Liver (tissue), 9 donors: ENCODE results near the gene CFP. TPM values are rescaled to one million over a fixed set of nuclear protein-coding genes. Genes with fewer than 3 reads are reported as not detected.

Experiments
- DNase-seq: peaks from one replicate; pipeline ENCODE4 v3.0.0-alpha.2; 2017; ENCODE audit warnings: low spot score
- H3K27ac ChIP-seq, 2 donors: one replicate each; pipeline ENCODE4 v1.7.0; 2013; ENCODE audit warnings: inconsistent platforms in 2 of 2, low read length in 2 of 2, control low read depth in 1 of 2, low read depth in 1 of 2, mild to moderate bottlenecking in 1 of 2
- H3K27me3 ChIP-seq, 4 donors: one replicate each; pipeline versions ENCODE4 v1.6.1 to v1.7.0; 2013; ENCODE audit warnings: low read length in 3 of 4, inconsistent platforms in 1 of 4, mild to moderate bottlenecking in 1 of 4, moderate library complexity in 1 of 4; ENCODE audit not compliant: control insufficient read depth in 4 of 4, insufficient read depth in 4 of 4
- H3K36me3 ChIP-seq, 4 donors: one replicate each; pipeline versions ENCODE4 v1.6.1 to v1.7.0; 2013; ENCODE audit warnings: low read length in 3 of 4, mild to moderate bottlenecking in 3 of 4, low read depth in 1 of 4, moderate library complexity in 1 of 4; ENCODE audit not compliant: control insufficient read depth in 4 of 4, insufficient read depth in 3 of 4
- H3K4me1 ChIP-seq, 4 donors: one replicate each; pipeline versions ENCODE4 v1.6.1 to v1.7.0; 2013; ENCODE audit warnings: low read length in 3 of 4, mild to moderate bottlenecking in 3 of 4, moderate library complexity in 1 of 4; ENCODE audit not compliant: control insufficient read depth in 4 of 4, insufficient read depth in 4 of 4
- H3K4me3 ChIP-seq, 3 donors: one replicate each; pipeline versions ENCODE4 v1.6.1 to v1.7.0; 2013; ENCODE audit warnings: low read length in 3 of 3, control low read depth in 1 of 3, low read depth in 1 of 3, mild to moderate bottlenecking in 1 of 3
- H3K9ac ChIP-seq, 2 donors: one replicate each; pipeline ENCODE4 v1.7.0; 2013; ENCODE audit warnings: low read length in 2 of 2, mild to moderate bottlenecking in 2 of 2, moderate library complexity in 2 of 2, control low read depth in 1 of 2, low read depth in 1 of 2
- H3K9me3 ChIP-seq, 4 donors: one replicate each; pipeline versions ENCODE4 v1.6.1 to v1.7.0; 2013; ENCODE audit warnings: low read length in 3 of 4; ENCODE audit not compliant: control insufficient read depth in 4 of 4
- ATF3 ChIP-seq: IDR thresholded peaks from 2 replicates; pipeline ENCODE4 v1.6.1; 2016; ENCODE audit warnings: antibody characterized with exemption
- CTCF ChIP-seq: fragments of 150-350 bp; IDR thresholded peaks from 2 replicates; pipeline ENCODE4 v1.5.1; 2017; ENCODE audit warnings: improper control_type of control experiment, low read depth, low read length; ENCODE audit not compliant: missing input control
- EGR1 ChIP-seq, 2 donors: IDR thresholded peaks; 2 replicates each; pipeline ENCODE4 v1.6.1; 2016 to 2018; ENCODE audit warnings: antibody characterized with exemption in 2 of 2, low read depth in 2 of 2
- FOXA2 ChIP-seq: IDR thresholded peaks from 2 replicates; pipeline ENCODE4 v1.6.1; 2016; ENCODE audit warnings: antibody characterized with exemption
- GABPA ChIP-seq, 2 donors: IDR thresholded peaks in 1 of 2; conservative IDR thresholded peaks in 1 of 2; 2 replicates each; pipeline ENCODE4 v1.6.1; 2016; ENCODE audit warnings: antibody characterized with exemption in 2 of 2, mild to moderate bottlenecking in 1 of 2, moderate library complexity in 1 of 2
- HNF4A ChIP-seq, 2 donors: conservative IDR thresholded peaks; 2 replicates each; pipeline ENCODE4 v1.6.1; 2016; ENCODE audit warnings: antibody characterized with exemption in 2 of 2, mild to moderate bottlenecking in 2 of 2
- HNF4G ChIP-seq: IDR thresholded peaks from 2 replicates; pipeline ENCODE4 v1.6.1; 2016; ENCODE audit warnings: antibody characterized with exemption
- JUND ChIP-seq, 2 donors: IDR thresholded peaks; 2 replicates each; pipeline ENCODE4 v1.6.1; 2016; ENCODE audit warnings: antibody characterized with exemption in 2 of 2
- MAX ChIP-seq: IDR thresholded peaks from 2 replicates; pipeline ENCODE4 v1.6.1; 2016; ENCODE audit warnings: antibody characterized with exemption
- NR2F2 ChIP-seq: IDR thresholded peaks from 2 replicates; pipeline ENCODE4 v1.6.1; 2016; ENCODE audit warnings: antibody characterized with exemption
- RAD21 ChIP-seq, 2 donors: IDR thresholded peaks; 2 replicates each; pipeline ENCODE4 v1.6.1; 2016; ENCODE audit warnings: antibody characterized with exemption in 2 of 2, mild to moderate bottlenecking in 2 of 2
- REST ChIP-seq: IDR thresholded peaks from 2 replicates; pipeline ENCODE4 v1.6.1; 2016; ENCODE audit warnings: antibody characterized with exemption, mild to moderate bottlenecking
- RXRA ChIP-seq, 2 donors: IDR thresholded peaks; 2 replicates each; pipeline ENCODE4 v1.6.1; 2017 to 2018; ENCODE audit warnings: antibody characterized with exemption in 2 of 2, mild to moderate bottlenecking in 1 of 2
- SP1 ChIP-seq: IDR thresholded peaks from 2 replicates; pipeline ENCODE4 v1.6.1; 2018; ENCODE audit warnings: antibody characterized with exemption, mild to moderate bottlenecking
- TAF1 ChIP-seq: conservative IDR thresholded peaks from 2 replicates; pipeline ENCODE4 v1.6.1; 2016; ENCODE audit warnings: antibody characterized with exemption, mild to moderate bottlenecking
- YY1 ChIP-seq: IDR thresholded peaks from 2 replicates; pipeline ENCODE4 v1.6.1; 2016; ENCODE audit warnings: antibody characterized with exemption, mild to moderate bottlenecking
- ZBTB33 ChIP-seq: IDR thresholded peaks from 2 replicates; pipeline ENCODE4 v1.6.1; 2016; ENCODE audit warnings: antibody characterized with exemption
- WGBS: extraction: QIAGEN DNeasy Blood & Tissue Kit; methylation state at CpG from one replicate; pipeline ENCODE4 v1.1.7; 2013; 5-methylcytosine and 5-hydroxymethylcytosine counted together
- polyA plus RNA-seq, 2 donors: library from polyadenylated mRNA; stranded (reverse) in 1 of 2; unstranded in 1 of 2; fragments of 200-250 nt in 1 of 2; fragments of >200 nt in 1 of 2; fragmentation: Nextera tagmentation in 1 of 2; extraction: Ambion mirVana in 1 of 2; gene quantifications; one replicate each; pipeline versions ENCODE4 v1.2.1 to v1.2.3, GENCODE V29; 2013 to 2015
- total RNA-seq, 2 donors: library from RNA; depleted of rRNA; stranded (reverse); fragments of >200 nt; gene quantifications; one replicate each; pipeline ENCODE4 v1.2.3, GENCODE V29; 2014
- donor health status: healthy.
- donor health status: healthy.
- donor health status: healthy.
- donor health status: healthy.
- donor health status: healthy.

Gene CFP
- total and polyA plus RNA-seq, 4 donors: 10.0 to 26.0 (median 16.6) TPM

- Histone ChIP-seq H3K4me3 (no peak overlapping the region), H3K9me3 (no peaks in the 10 kb centered on the region), H3K27ac (no peak overlapping the region), H3K27me3 (no peaks in the 10 kb centered on the region), H3K36me3 (peaks cover 3 to 14% (median 5%) of the 10 kb centered on the region in 4 donors), H3K4me1 (peaks cover 0 to 11% (median 5%) of the 10 kb centered on the region in 4 donors), H3K9ac (no peak overlapping the region)
- no peak for DNase-seq
- 67% methylated on average over 27 of the region's 27 CpGs for WGBS
- TF ChIP-seq TAF1: no peak
- TF ChIP-seq RXRA (IDR thresholded peaks at IDR 0.05): no peak
- no peak for TF ChIP-seq NR2F2
- no peak for TF ChIP-seq HNF4G
- no peak for TF ChIP-seq YY1
- TF ChIP-seq EGR1 (IDR thresholded peaks at IDR 0.05; ENCODE audit: low read depth in 2 of 2): no peak
- no peak for TF ChIP-seq ZBTB33
- no peak for TF ChIP-seq ATF3
- TF ChIP-seq REST: no peak
- no peak for TF ChIP-seq GABPA (IDR thresholded peaks at IDR 0.05 in 1 of 2, conservative IDR thresholded peaks at IDR 0.05 in 1 of 2)
- TF ChIP-seq RAD21 (IDR thresholded peaks at IDR 0.05): no peak
- TF ChIP-seq SP1: no peak
- no peak for TF ChIP-seq FOXA2
- TF ChIP-seq MAX: no peak
Observed at GRCh38 chrX:47574547-47575301, 55.0 kb downstream of the CFP start.

GRCh38 chrX:47574076-47574546 lies 55.6 kb downstream of the CFP start:
- H3K9me3 ChIP-seq: no peaks in the 10 kb centered on the region
- no peak overlapping the region for H3K27ac ChIP-seq
- H3K4me3 ChIP-seq: no peak overlapping the region
- TF ChIP-seq JUND (IDR thresholded peaks at IDR 0.05) (no peak), RXRA (IDR thresholded peaks at IDR 0.05) (no peak), HNF4G (no peak), FOXA2 (no peak), ATF3 (no peak), RAD21 (IDR thresholded peaks at IDR 0.05) (no peak), NR2F2 (no peak), CTCF (no peak), EGR1 (IDR thresholded peaks at IDR 0.05; ENCODE audit: low read depth in 2 of 2) (no peak), HNF4A (conservative IDR thresholded peaks at IDR 0.05) (no peak), GABPA (IDR thresholded peaks at IDR 0.05 in 1 of 2, conservative IDR thresholded peaks at IDR 0.05 in 1 of 2) (no peak)
- H3K27me3 ChIP-seq: no peaks in the 10 kb centered on the region
- H3K36me3 ChIP-seq: peaks cover 7 to 20% (median 9%) of the 10 kb centered on the region in 4 donors
- no peak overlapping the region for H3K9ac ChIP-seq
- DNase-seq: no peak
- H3K4me1 ChIP-seq: peaks cover 0 to 11% (median 5%) of the 10 kb centered on the region in 4 donors
- 19% methylated on average over 41 of the region's 41 CpGs for WGBS
